Measurements from ENCODE around the gene PGS1. TPM values are rescaled to one million over a fixed set of nuclear protein-coding genes. Genes with fewer than 3 reads are reported as not detected.

PGS1 gene
- total and polyA plus RNA-seq, 8 donors, result 42.9 to 83.6 (median 58.7) TPM

DNA sequence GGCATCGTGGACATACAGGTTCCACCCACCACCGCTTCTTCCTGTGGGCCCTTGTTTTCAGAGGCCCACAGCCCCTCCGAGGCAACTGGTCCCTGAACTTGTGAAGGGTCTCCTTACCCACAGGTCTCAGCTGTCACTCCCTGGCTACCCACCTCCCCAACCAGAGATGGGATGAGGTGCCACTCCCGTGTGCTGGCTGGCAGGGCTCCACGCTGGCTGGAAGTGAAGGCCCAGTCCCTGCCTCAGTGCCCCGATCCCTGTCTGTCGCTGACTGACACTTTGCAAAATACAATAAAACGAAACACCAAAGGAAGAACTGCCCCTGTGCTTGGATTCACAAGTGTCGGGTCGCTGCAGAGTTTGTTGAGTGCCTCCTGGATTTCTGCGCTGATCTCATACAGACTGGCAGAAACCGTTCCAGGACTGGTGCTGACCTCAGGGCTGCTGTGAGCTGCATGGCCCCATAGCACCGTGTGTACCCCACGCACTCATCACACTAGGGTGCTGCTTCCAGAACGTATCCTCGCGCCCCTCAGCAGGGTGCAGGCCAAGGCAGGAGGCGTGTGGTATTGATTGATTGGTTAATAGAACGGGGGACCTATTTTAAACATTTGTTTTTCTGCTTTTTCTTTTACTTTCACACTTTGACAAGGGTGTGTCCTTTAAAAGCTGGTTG is 57.0 kb downstream of the PGS1 start:
- Histone ChIP-seq H3K4me1 (no peaks in the 10 kb centered on the region), H3K9me3 (no peaks in the 10 kb centered on the region), H3K36me3 (peaks cover 0 to 8% of the 10 kb centered on the region in 2 donors), H3K27me3 (peaks cover 0 to 15% of the 10 kb centered on the region in 2 donors), H3K4me3 (no peak overlapping the region), H3K27ac (no peak overlapping the region)
- ATAC-seq (no peak), DNase-seq (no peak)
- intact Hi-C loops (cut with DNase I), result no loop called here
- TF ChIP-seq, protein P1, sequence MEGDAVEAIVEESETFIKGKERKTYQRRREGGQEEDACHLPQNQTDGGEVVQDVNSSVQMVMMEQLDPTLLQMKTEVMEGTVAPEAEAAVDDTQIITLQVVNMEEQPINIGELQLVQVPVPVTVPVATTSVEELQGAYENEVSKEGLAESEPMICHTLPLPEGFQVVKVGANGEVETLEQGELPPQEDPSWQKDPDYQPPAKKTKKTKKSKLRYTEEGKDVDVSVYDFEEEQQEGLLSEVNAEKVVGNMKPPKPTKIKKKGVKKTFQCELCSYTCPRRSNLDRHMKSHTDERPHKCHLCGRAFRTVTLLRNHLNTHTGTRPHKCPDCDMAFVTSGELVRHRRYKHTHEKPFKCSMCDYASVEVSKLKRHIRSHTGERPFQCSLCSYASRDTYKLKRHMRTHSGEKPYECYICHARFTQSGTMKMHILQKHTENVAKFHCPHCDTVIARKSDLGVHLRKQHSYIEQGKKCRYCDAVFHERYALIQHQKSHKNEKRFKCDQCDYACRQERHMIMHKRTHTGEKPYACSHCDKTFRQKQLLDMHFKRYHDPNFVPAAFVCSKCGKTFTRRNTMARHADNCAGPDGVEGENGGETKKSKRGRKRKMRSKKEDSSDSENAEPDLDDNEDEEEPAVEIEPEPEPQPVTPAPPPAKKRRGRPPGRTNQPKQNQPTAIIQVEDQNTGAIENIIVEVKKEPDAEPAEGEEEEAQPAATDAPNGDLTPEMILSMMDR (IDR thresholded peaks at IDR 0.05), result no peak

DNA sequence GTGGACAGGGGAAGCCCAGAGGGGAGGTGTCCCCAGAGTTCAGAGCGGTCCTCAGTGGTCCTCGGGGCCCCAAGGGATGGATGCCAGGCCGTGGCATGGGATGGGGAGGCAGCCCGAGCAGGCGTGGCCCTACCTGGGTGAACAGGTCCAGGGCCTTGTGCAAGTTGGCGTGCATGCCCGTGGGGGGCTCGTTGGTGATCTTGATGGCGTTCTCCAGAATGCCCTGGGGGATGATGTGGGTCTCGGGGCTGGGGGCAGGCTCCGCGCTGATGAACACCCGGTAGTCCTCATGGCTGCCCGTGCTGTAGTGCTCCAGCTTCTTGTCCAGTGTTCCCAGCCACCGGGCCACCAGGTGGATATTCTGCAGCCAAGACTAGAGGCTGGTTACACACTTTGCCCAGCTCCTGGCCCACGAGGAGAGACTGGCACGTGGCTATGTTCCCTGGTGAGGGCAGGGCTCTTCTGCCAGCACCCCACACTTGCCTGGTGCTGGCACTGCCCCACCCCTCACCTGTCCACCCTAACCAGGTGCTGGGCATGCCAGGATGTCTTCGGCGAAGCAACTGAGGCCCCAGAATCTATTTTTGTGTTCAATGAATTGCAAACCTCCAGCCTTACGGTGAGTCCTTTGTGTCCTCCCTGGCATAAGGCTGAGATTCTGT is 59.2 kb downstream of the PGS1 start:
- no peak for DNase-seq
- peaks cover 0 to 15% of the 10 kb centered on the region in 2 donors for H3K27me3 ChIP-seq
- H3K9me3 ChIP-seq, result no peaks in the 10 kb centered on the region
- TF ChIP-seq, protein P1 (IDR thresholded peaks at IDR 0.05), result no peak
- no peak overlapping the region for H3K4me3 ChIP-seq
- ATAC-seq, result no peak
- no peaks in the 10 kb centered on the region for H3K36me3 ChIP-seq
- peaks cover 0 to 17% of the 10 kb centered on the region in 2 donors for H3K4me1 ChIP-seq
- no peak overlapping the region for H3K27ac ChIP-seq
- intact Hi-C loops (cut with DNase I), result no loop called here

DNA sequence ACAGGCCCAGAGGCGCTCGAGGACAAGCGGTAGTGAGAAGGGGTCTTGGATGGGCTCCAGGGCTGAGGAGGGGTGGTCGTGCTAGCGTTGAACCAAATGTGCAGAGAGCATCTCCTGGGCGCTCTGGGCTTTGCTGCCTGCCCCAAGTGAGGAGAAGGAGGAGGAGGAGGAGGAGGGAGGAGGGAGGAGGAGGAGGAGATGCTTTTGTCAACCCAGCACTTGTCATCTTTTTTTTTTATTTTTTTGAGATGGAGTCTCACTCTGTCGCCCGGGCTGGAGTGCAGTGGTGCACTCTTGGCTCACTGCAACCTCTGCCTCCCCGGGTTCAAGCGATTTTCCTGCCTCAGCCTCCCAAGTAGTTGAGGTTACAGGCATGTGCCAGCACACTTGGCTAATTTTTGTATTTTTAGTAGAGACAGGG is 59.8 kb downstream of the PGS1 start:
- Histone ChIP-seq H3K36me3 (no peaks in the 10 kb centered on the region), H3K9me3 (no peaks in the 10 kb centered on the region), H3K27ac (no peak overlapping the region), H3K27me3 (peaks cover 0 to 15% of the 10 kb centered on the region in 2 donors), H3K4me3 (no peak overlapping the region), H3K4me1 (peaks cover 0 to 24% of the 10 kb centered on the region in 2 donors)
- TF ChIP-seq, protein P1 (IDR thresholded peaks at IDR 0.05), result no peak
- DNase-seq (no peak), ATAC-seq (no peak)
- intact Hi-C loops (cut with DNase I), result no loop called here

DNA sequence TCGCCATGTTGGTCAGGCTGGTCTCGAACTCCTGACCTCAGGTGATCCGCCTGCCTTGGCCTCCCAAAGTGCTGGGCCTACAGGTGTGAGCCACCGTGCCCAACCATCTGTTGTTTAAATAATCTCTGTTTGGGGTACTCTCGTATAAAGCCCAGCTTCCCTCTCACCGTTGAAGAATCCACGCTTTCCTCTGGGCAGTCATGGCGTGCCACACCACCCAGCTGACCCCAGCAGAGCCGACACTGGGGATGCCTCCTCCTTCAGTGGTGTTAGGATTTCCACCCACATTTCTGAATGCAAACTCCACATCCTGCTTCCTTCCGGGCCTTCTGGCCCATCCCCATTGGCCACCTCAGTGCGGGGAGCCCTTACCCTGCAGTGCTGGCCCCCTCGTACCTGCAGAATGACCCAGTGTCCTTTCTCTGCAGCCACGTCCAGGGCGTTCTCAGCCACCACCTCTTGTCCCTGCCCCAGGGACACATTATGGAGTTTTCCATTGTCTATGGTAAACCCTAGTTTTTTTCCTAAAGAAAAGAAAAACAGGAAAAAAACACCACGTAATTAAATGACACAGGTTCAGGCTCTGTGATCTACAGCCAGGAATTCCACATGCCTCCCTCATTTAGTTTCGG is 60.4 kb downstream of the PGS1 start:
- intact Hi-C loops (cut with DNase I), result no loop called here
- no peaks in the 10 kb centered on the region for H3K36me3 ChIP-seq
- H3K27me3 ChIP-seq, result peaks cover 0 to 15% of the 10 kb centered on the region in 2 donors
- ATAC-seq (no peak), DNase-seq (peak in 1 of 4 donors; percentile 60)
- H3K4me3 ChIP-seq, result no peak overlapping the region
- no peak overlapping the region for H3K27ac ChIP-seq
- no peaks in the 10 kb centered on the region for H3K9me3 ChIP-seq
- H3K4me1 ChIP-seq, result peaks cover 0 to 29% of the 10 kb centered on the region in 2 donors
- TF ChIP-seq, protein P1 (IDR thresholded peaks at IDR 0.05), result no peak

Measured in left lung (tissue), 10 donors.